ENCODE measurements around the gene COL5A1.
"Not testable (repeated sequence)": the region's sequence is repeated elsewhere in the genome, so short reads cannot be mapped to it uniquely, and the experiment has no call there.

COL5A1 gene

GRCh38 chr9:134693641-134694367 lies 52.2 kb downstream of the COL5A1 start:
- DNase-seq: no peak

GRCh38 chr9:134694368-134694665 lies 52.7 kb downstream of the COL5A1 start:
- DNase-seq: no peak

- no peak for DNase-seq
These were observed 53.1 kb downstream of the COL5A1 start for GRCh38 chr9:134694714-134695113.

GRCh38 chr9:134695144-134695543 lies 53.5 kb downstream of the COL5A1 start:
- DNase-seq: no peak

GRCh38 chr9:134696433-134696832 lies 54.8 kb downstream of the COL5A1 start:
- no peak for DNase-seq

GRCh38 chr9:134698111-134698510 lies 56.5 kb downstream of the COL5A1 start:
- no peak for DNase-seq

- DNase-seq: peak; percentile 42
These were observed 57.2 kb downstream of the COL5A1 start for GRCh38 chr9:134698587-134699342.

GRCh38 chr9:134699343-134699740 lies 57.7 kb downstream of the COL5A1 start:
- DNase-seq: no peak

- DNase-seq: no peak
These were observed 59.2 kb downstream of the COL5A1 start for GRCh38 chr9:134700636-134701350.

GRCh38 chr9:134701581-134702259 lies 60.1 kb downstream of the COL5A1 start:
- no peak for DNase-seq

- no peak for DNase-seq
These were observed 60.7 kb downstream of the COL5A1 start for GRCh38 chr9:134702291-134702690.

- DNase-seq: not testable (repeated sequence)
These were observed 62.1 kb downstream of the COL5A1 start for GRCh38 chr9:134703730-134704114.

GRCh38 chr9:134704498-134704897 lies 62.9 kb downstream of the COL5A1 start:
- no peak for DNase-seq

GRCh38 chr9:134705786-134706185 lies 64.2 kb downstream of the COL5A1 start:
- no peak for DNase-seq

GRCh38 chr9:134706522-134706921 lies 64.9 kb downstream of the COL5A1 start:
- DNase-seq: no peak

- DNase-seq: peak; percentile 28
These were observed 65.6 kb downstream of the COL5A1 start for GRCh38 chr9:134707031-134707680.

- no peak for DNase-seq
These were observed 66.4 kb downstream of the COL5A1 start for GRCh38 chr9:134707731-134708671.

GRCh38 chr9:134708672-134709038 lies 67.1 kb downstream of the COL5A1 start:
- DNase-seq: no peak

GRCh38 chr9:134709512-134710270 lies 68.1 kb downstream of the COL5A1 start:
- DNase-seq: no peak

- DNase-seq: no peak
These were observed 68.6 kb downstream of the COL5A1 start for GRCh38 chr9:134710271-134710540.

- no peak for DNase-seq
These were observed 69.3 kb downstream of the COL5A1 start for GRCh38 chr9:134710901-134711300.

All from COR-L47 (cell line).